Endothelial cell of umbilical vein (primary cell): ENCODE measurements around the gene METTL9. TPM values are rescaled to one million over a fixed set of nuclear protein-coding genes. Genes with fewer than 3 reads are reported as not detected.

Source experiments
- BruUV-seq: library from RNA; stranded (reverse); fragments of 400-500 nt; replicated peaks from 2 replicates; lab custom pipeline; 2021; lab: Mats Ljungman, UMichigan
- CTCF ChIA-PET: fragments of 300-600, 350-600 bp; sonication (Branson Sonifier 250); formaldehyde crosslinking; loops from one replicate; lab custom pipeline; 2021; ENCODE audit warnings: antibody characterized with exemption, inconsistent platforms; lab: Charles Lee
- POLR2A ChIA-PET: fragments of 300-600, 350-600 bp; sonication (Branson Sonifier 250); formaldehyde crosslinking; loops from one replicate; lab custom pipeline; 2021; ENCODE audit warnings: antibody characterized with exemption, inconsistent platforms; lab: Charles Lee
- DNase-seq: peaks from one replicate; pipeline ENCODE4 v3.0.0-alpha.2; 2011; ENCODE audit warnings: low read depth, low spot score
- FAIRE-seq: peaks from 2 replicates; lab custom pipeline; 2011; peaks lifted over from hg19 to GRCh38; lab: Jason Lieb, UNC
- H2AFZ ChIP-seq: 2 replicates; pipeline ENCODE4 v1.6.0; 2012; ENCODE audit warnings: low read depth, low read length, control low read depth, inconsistent platforms
- H3K27ac ChIP-seq: 2 replicates; pipeline ENCODE4 v1.5.1; 2011; ENCODE audit warnings: low read depth, mild to moderate bottlenecking, control low read depth, low read length, moderate library complexity; ENCODE audit not compliant: insufficient read depth
- H3K27me3 ChIP-seq, 2 experiments: 2 replicates each; pipeline versions ENCODE4 v1.6.0 to v1.6.1; 2011; ENCODE audit warnings: low read length in 2 of 2, mixed read lengths in 1 of 2; ENCODE audit not compliant: control insufficient read depth in 2 of 2, insufficient read depth in 2 of 2
- H3K36me3 ChIP-seq, 2 experiments: 2 replicates in 1 of 2; 3 replicates in 1 of 2; pipeline ENCODE4 v1.5.1; 2011; ENCODE audit warnings: low read length in 2 of 2, mild to moderate bottlenecking in 1 of 2, moderate library complexity in 1 of 2; ENCODE audit not compliant: control insufficient read depth in 2 of 2, insufficient read depth in 2 of 2; ENCODE audit errors: extremely low read depth in 1 of 2
- H3K4me1 ChIP-seq: 3 replicates; pipeline ENCODE4 v1.5.1; 2011; ENCODE audit warnings: mild to moderate bottlenecking, low read length; ENCODE audit not compliant: control insufficient read depth, insufficient read depth; ENCODE audit errors: extremely low read depth
- H3K4me2 ChIP-seq: 2 replicates; pipeline ENCODE4 v1.6.1; 2011; ENCODE audit warnings: low read length, control low read depth, mixed read lengths; ENCODE audit not compliant: insufficient read depth
- H3K4me3 ChIP-seq, 3 experiments: fragments of 200-600 bp in 1 of 3; sonication (generic), shearing (Covaris generic) in 1 of 3; replicated peaks in 1 of 3; 2 replicates each; pipeline ENCODE4 v1.5.1; 2011 to 2016; ENCODE audit warnings: control low read depth in 3 of 3, low read length in 3 of 3, mild to moderate bottlenecking in 2 of 3, inconsistent platforms in 1 of 3, low read depth in 1 of 3, moderate library complexity in 1 of 3; ENCODE audit not compliant: insufficient read depth in 1 of 3
- H3K79me2 ChIP-seq: 2 replicates; pipeline ENCODE4 v1.6.0; 2012; ENCODE audit warnings: low read length, inconsistent platforms; ENCODE audit not compliant: control insufficient read depth, insufficient read depth
- H3K9ac ChIP-seq: replicated peaks from 2 replicates; pipeline ENCODE3; 2011; ENCODE audit warnings: low read length, control low read depth; ENCODE audit not compliant: insufficient read depth; ENCODE audit errors: extremely low read depth
- H3K9me1 ChIP-seq: replicated peaks from 3 replicates; pipeline ENCODE4 v1.6.0; 2011; ENCODE audit warnings: mild to moderate bottlenecking, low read length; ENCODE audit not compliant: control insufficient read depth, insufficient read depth; ENCODE audit errors: extremely low read depth
- H3K9me3 ChIP-seq: replicated peaks from 2 replicates; pipeline ENCODE4 v1.5.1; 2012; ENCODE audit warnings: low read length, inconsistent platforms; ENCODE audit not compliant: control insufficient read depth, insufficient read depth
- H4K20me1 ChIP-seq: replicated peaks from 2 replicates; pipeline ENCODE3; 2011; ENCODE audit warnings: mild to moderate bottlenecking, low read length; ENCODE audit not compliant: control insufficient read depth, insufficient read depth; ENCODE audit errors: extremely low read depth
- EZH2 ChIP-seq: IDR thresholded peaks from 2 replicates; pipeline ENCODE4 v1.6.1; 2012; ENCODE audit warnings: borderline replicate concordance, low read depth, mild to moderate bottlenecking, moderate library complexity, low read length, inconsistent platforms; ENCODE audit not compliant: severe bottlenecking
- FOS ChIP-seq: IDR thresholded peaks from 2 replicates; pipeline ENCODE4 v1.6.1; 2011; ENCODE audit warnings: mild to moderate bottlenecking, low read length, moderate library complexity, borderline replicate concordance; ENCODE audit not compliant: insufficient read depth
- GATA2 ChIP-seq: IDR thresholded peaks from 2 replicates; pipeline ENCODE4 v1.7.0; 2011; ENCODE audit warnings: low read depth, mild to moderate bottlenecking, moderate library complexity, mixed read lengths, low read length; ENCODE audit not compliant: insufficient read length, insufficient read depth
- JUN ChIP-seq: IDR thresholded peaks from 2 replicates; pipeline ENCODE4 v1.6.1; 2011; ENCODE audit warnings: borderline replicate concordance, low read depth; ENCODE audit not compliant: insufficient read length, insufficient read depth
- MYC ChIP-seq: IDR thresholded peaks from one replicate; pipeline ENCODE4 v1.6.1; 2011; ENCODE audit warnings: mild to moderate bottlenecking, low read depth, low read length
- POLR2A ChIP-seq: IDR thresholded peaks from 2 replicates; pipeline ENCODE4 v1.6.1; 2012; ENCODE audit warnings: low read depth, mild to moderate bottlenecking, control low read depth, low read length
- POLR2AphosphoS5 ChIP-seq: IDR thresholded peaks from 2 replicates; pipeline ENCODE4 v1.6.1; 2012; ENCODE audit warnings: low read depth, mild to moderate bottlenecking, control low read depth, low read length, moderate library complexity; ENCODE audit not compliant: insufficient read depth
- dilution Hi-C: fragments of 300-500 bp; cut with MboI; formaldehyde crosslinking; loops from one replicate; pipeline ENCODE4 v1.15.0; 2019; ENCODE audit warnings: low sequenced_read_pairs; ENCODE audit not compliant: extremely low pct_ligation_motif_present
- intact Hi-C: fragments of 100-400 bp; cut with micrococcal nuclease; formaldehyde crosslinking; loops from one replicate; pipeline ENCODE4 v1.10.0; 2022
- polyA plus RNA-seq, 4 experiments: library from polyadenylated mRNA; depleted of rRNA in 3 of 4; stranded (reverse) in 3 of 4; unstranded in 1 of 4; fragments of >200 nt; gene quantifications; 2 replicates each; pipeline versions ENCODE4 v1.2.1 to v1.2.3, GENCODE V29; 2011 to 2012; ENCODE audit warnings: missing spikeins in 1 of 4
- total RNA-seq: library from RNA; stranded (reverse); gene quantifications from 2 replicates; pipeline ENCODE4 v1.2.3, GENCODE V29; 2021
- TF ChIP-seq, protein P1 (sequence below): IDR thresholded peaks from 2 replicates; pipeline ENCODE4 v1.6.1; 2011; ENCODE audit not compliant: insufficient read depth, insufficient read length
- TF ChIP-seq, protein P2 (sequence below), 2 donors: IDR thresholded peaks; 1 replicate in 1 of 2; 2 replicates in 1 of 2; pipeline ENCODE4 v1.5.1; 2011; ENCODE audit warnings: low read length in 2 of 2, mild to moderate bottlenecking in 2 of 2, moderate library complexity in 2 of 2, control low read depth in 1 of 2, inconsistent platforms in 1 of 2, low read depth in 1 of 2; ENCODE audit not compliant: insufficient read depth in 1 of 2; ENCODE audit errors: extremely low read depth in 1 of 2

Gene METTL9
- total and polyA plus RNA-seq, 2 donors (not counting 3 experiments of a cell fraction or from before 2014, with no cell fraction given): 53.8 to 121 TPM

DNA sequence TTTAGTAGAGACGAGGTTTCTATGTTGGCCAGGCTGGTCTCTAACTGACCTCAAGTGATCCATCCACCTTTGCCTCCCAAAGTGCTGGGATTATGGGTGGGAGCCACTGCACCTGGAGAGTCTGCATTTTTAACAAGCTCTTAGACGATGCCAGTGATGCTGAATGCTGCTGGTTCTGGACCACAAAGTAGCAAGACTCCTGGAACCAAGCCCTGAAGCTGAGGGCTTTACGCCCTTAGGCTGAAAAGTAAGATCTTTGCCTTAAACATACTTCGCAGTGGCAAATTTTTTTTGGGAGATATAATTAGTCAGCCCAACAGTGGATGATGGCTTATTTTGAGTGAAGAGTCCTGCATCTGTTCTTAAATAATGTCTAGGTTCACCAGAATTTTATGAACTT is 14.0 kb downstream of the METTL9 start:
- FAIRE-seq (no peak), DNase-seq (no peak)
- Histone ChIP-seq H2AFZ (no peak overlapping the region), H3K4me1 (no peaks in the 10 kb centered on the region), H3K4me3 (no peak overlapping the region), H3K27me3 (no peaks in the 10 kb centered on the region), H3K9me3 (no peaks in the 10 kb centered on the region), H4K20me1 (peaks cover 10% of the 10 kb centered on the region), H3K36me3 (peaks cover 0 to 3% of the 10 kb centered on the region in 2 experiments), H3K79me2 (peaks cover 82% of the 10 kb centered on the region), H3K27ac (no peak overlapping the region), H3K4me2 (no peak overlapping the region), H3K9ac (no peak overlapping the region), H3K9me1 (no peaks in the 10 kb centered on the region)
- no TSS peak for BruUV-seq
- no peak for TF ChIP-seq POLR2A
- no peak for TF ChIP-seq POLR2AphosphoS5
- no peak for TF ChIP-seq GATA2
- no peak for TF ChIP-seq JUN
- no peak for TF ChIP-seq EZH2
- TF ChIP-seq, protein P1, sequence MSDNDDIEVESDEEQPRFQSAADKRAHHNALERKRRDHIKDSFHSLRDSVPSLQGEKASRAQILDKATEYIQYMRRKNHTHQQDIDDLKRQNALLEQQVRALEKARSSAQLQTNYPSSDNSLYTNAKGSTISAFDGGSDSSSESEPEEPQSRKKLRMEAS: no peak
- no peak for TF ChIP-seq MYC
- TF ChIP-seq, protein P2, sequence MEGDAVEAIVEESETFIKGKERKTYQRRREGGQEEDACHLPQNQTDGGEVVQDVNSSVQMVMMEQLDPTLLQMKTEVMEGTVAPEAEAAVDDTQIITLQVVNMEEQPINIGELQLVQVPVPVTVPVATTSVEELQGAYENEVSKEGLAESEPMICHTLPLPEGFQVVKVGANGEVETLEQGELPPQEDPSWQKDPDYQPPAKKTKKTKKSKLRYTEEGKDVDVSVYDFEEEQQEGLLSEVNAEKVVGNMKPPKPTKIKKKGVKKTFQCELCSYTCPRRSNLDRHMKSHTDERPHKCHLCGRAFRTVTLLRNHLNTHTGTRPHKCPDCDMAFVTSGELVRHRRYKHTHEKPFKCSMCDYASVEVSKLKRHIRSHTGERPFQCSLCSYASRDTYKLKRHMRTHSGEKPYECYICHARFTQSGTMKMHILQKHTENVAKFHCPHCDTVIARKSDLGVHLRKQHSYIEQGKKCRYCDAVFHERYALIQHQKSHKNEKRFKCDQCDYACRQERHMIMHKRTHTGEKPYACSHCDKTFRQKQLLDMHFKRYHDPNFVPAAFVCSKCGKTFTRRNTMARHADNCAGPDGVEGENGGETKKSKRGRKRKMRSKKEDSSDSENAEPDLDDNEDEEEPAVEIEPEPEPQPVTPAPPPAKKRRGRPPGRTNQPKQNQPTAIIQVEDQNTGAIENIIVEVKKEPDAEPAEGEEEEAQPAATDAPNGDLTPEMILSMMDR (IDR thresholded peaks at IDR 0.05; ENCODE audit: extremely low read depth in 1 of 2, insufficient read depth in 1 of 2, low read depth in 1 of 2, low read length in 2 of 2): no peak
- no peak for TF ChIP-seq FOS
- CTCF ChIA-PET: interaction anchor here (0.9 to 1.5 kb wide), 3 partner anchors 8 to 29 kb away, joined by 3 to 4 read pairs (median 3); no protein-coding TSS in a partner anchor
- POLR2A ChIA-PET: interaction anchor here (0.6 kb wide), 1 partner anchor 9 kb away, joined by 3 read pairs; no protein-coding TSS in a partner anchor
- dilution Hi-C loops (no loop called here), intact Hi-C loops (no loop called here)
